SK-N-SH treated with all-trans-retinoic acid at 6 μM for 48 hours (cell line): ENCODE data around the gene CD300A.

ENCODE experiments used
- ARNTL ChIP-seq: fragments of 450-650 bp; formaldehyde crosslinking; IDR thresholded peaks from 2 replicates; pipeline ENCODE4 v1.5.0; 2020; ENCODE audit warnings: low read depth, mild to moderate bottlenecking, moderate library complexity, borderline replicate concordance
- ESRRG ChIP-seq: fragments of 250-450 bp; sonication (Bioruptor Pico); IDR thresholded peaks from 2 replicates; pipeline ENCODE4 v1.6.1; 2021; ENCODE audit warnings: mild to moderate bottlenecking
- TOX ChIP-seq: fragments of 250-450 bp; sonication (Bioruptor Pico); IDR thresholded peaks from 2 replicates; pipeline ENCODE4 v1.8.0; 2021; ENCODE audit warnings: mild to moderate bottlenecking, moderate library complexity, borderline replicate concordance
- ZFP3 ChIP-seq: fragments of 250-450 bp; sonication (Bioruptor Pico); IDR thresholded peaks from 2 replicates; pipeline ENCODE4 v1.5.0; 2020; ENCODE audit warnings: mild to moderate bottlenecking, moderate library complexity
- ZFP30 ChIP-seq: fragments of 450-650 bp; formaldehyde crosslinking; IDR thresholded peaks from 2 replicates; pipeline ENCODE4 v1.5.0; 2022; ENCODE audit warnings: mild to moderate bottlenecking, moderate library complexity
- ZNF565 ChIP-seq: fragments of 450-650 bp; formaldehyde crosslinking; conservative IDR thresholded peaks from 2 replicates; pipeline ENCODE4 v1.5.0; 2020; ENCODE audit warnings: low read depth, mild to moderate bottlenecking, moderate library complexity
- TF ChIP-seq, protein P1 (sequence below): fragments of 250-450 bp; sonication (Bioruptor Pico); IDR thresholded peaks from 2 replicates; pipeline ENCODE4 v1.5.0; 2020; ENCODE audit warnings: mild to moderate bottlenecking, moderate library complexity
- TF ChIP-seq, protein P2 (sequence below): fragments of 250-450 bp; sonication (Bioruptor Pico); IDR thresholded peaks from 2 replicates; pipeline ENCODE4 v1.5.1; 2020; ENCODE audit warnings: low read depth, mild to moderate bottlenecking, moderate library complexity
- TF ChIP-seq, protein P3 (sequence below): fragments of 250-450 bp; sonication (Bioruptor Pico); IDR thresholded peaks from 2 replicates; pipeline ENCODE4 v1.8.0; 2020; ENCODE audit warnings: mild to moderate bottlenecking, moderate library complexity, borderline replicate concordance

DNA sequence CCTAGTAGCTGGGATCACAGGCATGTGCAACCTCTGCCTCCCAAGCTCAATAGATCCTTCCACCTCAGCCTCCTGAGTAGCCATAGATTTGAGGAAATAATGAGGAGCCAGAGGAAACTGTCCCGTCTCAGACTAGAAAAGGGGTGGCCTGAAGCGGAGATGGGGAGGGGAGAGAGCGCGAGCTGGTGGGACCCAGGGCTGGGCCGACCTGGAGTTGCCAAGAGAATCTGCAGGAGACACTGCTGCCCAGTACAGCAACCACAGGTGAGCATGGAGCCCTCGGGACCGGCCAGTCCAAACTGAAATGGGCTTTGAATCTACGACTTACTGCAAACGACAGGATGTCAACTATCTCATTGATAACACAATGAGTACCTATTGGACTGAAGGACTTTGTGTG is 24.3 kb downstream of the CD300A start:
- TF ChIP-seq ESRRG (CRISPR knock-in tag) (no peak), ZFP3 (no peak), ZFP30 (CRISPR knock-in tag) (no peak), ARNTL (CRISPR knock-in tag) (no peak), ZNF565 (CRISPR knock-in tag) (no peak), TOX (CRISPR knock-in tag) (no peak)
- TF ChIP-seq, protein P1, sequence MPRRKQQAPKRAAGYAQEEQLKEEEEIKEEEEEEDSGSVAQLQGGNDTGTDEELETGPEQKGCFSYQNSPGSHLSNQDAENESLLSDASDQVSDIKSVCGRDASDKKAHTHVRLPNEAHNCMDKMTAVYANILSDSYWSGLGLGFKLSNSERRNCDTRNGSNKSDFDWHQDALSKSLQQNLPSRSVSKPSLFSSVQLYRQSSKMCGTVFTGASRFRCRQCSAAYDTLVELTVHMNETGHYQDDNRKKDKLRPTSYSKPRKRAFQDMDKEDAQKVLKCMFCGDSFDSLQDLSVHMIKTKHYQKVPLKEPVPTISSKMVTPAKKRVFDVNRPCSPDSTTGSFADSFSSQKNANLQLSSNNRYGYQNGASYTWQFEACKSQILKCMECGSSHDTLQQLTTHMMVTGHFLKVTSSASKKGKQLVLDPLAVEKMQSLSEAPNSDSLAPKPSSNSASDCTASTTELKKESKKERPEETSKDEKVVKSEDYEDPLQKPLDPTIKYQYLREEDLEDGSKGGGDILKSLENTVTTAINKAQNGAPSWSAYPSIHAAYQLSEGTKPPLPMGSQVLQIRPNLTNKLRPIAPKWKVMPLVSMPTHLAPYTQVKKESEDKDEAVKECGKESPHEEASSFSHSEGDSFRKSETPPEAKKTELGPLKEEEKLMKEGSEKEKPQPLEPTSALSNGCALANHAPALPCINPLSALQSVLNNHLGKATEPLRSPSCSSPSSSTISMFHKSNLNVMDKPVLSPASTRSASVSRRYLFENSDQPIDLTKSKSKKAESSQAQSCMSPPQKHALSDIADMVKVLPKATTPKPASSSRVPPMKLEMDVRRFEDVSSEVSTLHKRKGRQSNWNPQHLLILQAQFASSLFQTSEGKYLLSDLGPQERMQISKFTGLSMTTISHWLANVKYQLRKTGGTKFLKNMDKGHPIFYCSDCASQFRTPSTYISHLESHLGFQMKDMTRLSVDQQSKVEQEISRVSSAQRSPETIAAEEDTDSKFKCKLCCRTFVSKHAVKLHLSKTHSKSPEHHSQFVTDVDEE = no peak
- TF ChIP-seq, protein P2, sequence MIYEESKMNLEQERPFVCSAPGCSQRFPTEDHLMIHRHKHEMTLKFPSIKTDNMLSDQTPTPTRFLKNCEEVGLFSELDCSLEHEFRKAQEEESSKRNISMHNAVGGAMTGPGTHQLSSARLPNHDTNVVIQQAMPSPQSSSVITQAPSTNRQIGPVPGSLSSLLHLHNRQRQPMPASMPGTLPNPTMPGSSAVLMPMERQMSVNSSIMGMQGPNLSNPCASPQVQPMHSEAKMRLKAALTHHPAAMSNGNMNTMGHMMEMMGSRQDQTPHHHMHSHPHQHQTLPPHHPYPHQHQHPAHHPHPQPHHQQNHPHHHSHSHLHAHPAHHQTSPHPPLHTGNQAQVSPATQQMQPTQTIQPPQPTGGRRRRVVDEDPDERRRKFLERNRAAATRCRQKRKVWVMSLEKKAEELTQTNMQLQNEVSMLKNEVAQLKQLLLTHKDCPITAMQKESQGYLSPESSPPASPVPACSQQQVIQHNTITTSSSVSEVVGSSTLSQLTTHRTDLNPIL (CRISPR knock-in tag) = no peak
- TF ChIP-seq, protein P3, sequence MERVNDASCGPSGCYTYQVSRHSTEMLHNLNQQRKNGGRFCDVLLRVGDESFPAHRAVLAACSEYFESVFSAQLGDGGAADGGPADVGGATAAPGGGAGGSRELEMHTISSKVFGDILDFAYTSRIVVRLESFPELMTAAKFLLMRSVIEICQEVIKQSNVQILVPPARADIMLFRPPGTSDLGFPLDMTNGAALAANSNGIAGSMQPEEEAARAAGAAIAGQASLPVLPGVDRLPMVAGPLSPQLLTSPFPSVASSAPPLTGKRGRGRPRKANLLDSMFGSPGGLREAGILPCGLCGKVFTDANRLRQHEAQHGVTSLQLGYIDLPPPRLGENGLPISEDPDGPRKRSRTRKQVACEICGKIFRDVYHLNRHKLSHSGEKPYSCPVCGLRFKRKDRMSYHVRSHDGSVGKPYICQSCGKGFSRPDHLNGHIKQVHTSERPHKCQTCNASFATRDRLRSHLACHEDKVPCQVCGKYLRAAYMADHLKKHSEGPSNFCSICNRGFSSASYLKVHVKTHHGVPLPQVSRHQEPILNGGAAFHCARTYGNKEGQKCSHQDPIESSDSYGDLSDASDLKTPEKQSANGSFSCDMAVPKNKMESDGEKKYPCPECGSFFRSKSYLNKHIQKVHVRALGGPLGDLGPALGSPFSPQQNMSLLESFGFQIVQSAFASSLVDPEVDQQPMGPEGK (CRISPR knock-in tag) = no peak
